ENCODE measurements around the gene FKBP1C. TPM values are rescaled to one million over a fixed set of nuclear protein-coding genes. Genes with fewer than 3 reads are reported as not detected.

FKBP1C gene
- total RNA-seq, 1 experiment from 2014 or later: not detected

DNA sequence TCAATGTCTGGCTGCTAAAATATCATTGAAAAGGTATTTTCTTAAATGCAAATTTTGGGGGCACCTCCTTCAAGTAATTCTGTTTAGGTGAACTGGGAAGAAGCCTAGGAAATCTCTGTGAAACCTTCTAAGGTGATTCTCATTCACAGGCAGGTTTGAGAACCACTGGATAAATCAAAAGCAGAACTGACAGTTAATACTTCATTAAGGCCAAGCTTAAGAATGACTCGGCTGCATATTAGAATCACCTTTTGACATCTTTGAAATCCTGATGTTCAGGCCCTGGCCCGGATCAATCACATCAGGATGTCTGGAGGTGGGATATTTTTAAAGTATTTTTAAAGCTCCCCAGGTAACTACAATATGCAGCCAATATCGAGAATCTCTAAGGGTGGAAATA, 50.6 kb downstream of the FKBP1C start:
- no peak for DNase-seq (ENCODE audit: low read depth)

Other genes starting within 250 kb of the FKBP1C start
- 0.23 TPM in 1 of 2 replicates, not detected in the other for gene LGSN, start 108.5 kb downstream of the FKBP1C start, total RNA-seq (2014; rRNA removed; shearing (Covaris generic))

Data from Daoy (cell line).